ENCODE data around the gene XYLT1. TPM values are rescaled to one million over a fixed set of nuclear protein-coding genes. Genes with fewer than 3 reads are reported as not detected.
A peak's percentile ranks its signal among the peaks of the same experiment; 100 is the strongest.

XYLT1 gene
- total RNA-seq, 2 experiments from 2014 or later: 59.4 to 60.4 TPM

DNA sequence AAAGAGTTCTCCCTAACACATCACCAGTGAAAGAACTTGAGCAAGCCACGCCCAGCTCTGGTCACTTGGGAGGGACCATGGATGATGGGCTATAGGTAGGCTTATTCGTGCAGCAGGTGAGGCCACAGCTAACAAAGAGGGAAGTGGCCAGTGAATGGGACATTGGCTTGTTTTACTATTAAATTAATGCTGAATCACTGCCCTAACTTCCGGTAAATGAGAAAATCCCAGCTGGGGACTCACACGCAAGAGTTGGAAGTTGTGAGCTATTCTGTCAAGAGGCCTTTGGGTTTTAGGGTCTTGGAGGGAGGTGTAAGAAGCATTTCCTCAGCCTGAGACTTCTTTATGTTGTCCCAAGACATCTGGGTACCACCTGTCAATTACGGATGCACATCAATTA lies 315.3 kb downstream of the XYLT1 start:
- ChIA-PET CTCF (no interaction called here), POLR2A (interaction anchor here (0.6 kb wide), 2 partner anchors 49 to 316 kb away, joined by 3 read pairs; no protein-coding TSS in a partner anchor)
- DNase-seq (no peak), ATAC-seq (no peak)
- Mint-ChIP-seq H3K9me3 (ENCODE audit: insufficient read depth) (no peaks in the 10 kb centered on the region), H3K36me3 (ENCODE audit: low read depth) (peaks cover 35% of the 10 kb centered on the region), H3K4me1 (ENCODE audit: low read depth) (no peaks in the 10 kb centered on the region), H3K4me3 (no peak overlapping the region), H3K27me3 (ENCODE audit: low read depth) (no peaks in the 10 kb centered on the region), H3K27ac (no peak overlapping the region)

DNA sequence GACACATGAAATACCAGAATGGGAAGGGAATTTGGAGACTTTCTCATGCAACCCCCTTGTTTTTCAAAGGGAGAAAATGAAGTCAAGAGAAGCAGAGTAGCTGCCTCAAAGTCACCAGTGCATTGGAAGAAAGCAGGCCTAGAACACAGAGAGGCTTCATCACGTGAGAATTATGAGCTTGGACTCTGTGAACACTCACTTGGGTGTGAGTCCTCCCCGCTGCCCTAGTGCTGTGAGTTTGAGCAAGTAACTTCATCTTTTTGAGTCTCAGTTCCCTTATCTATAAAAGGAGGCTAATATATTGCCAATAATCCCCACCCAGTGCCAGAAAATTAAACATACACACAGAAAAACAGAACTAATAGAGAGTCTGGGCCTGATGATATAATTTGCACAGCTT lies 315.8 kb downstream of the XYLT1 start:
- H3K27ac Mint-ChIP-seq: no peak overlapping the region
- DNase-seq (no peak), ATAC-seq (no peak)
- H3K4me3 Mint-ChIP-seq: no peak overlapping the region
- H3K36me3 Mint-ChIP-seq (ENCODE audit: low read depth): peaks cover 35% of the 10 kb centered on the region
- ChIA-PET CTCF (no interaction called here), POLR2A (interaction anchor here (0.6 kb wide), 1 partner anchor 316 kb away, joined by 3 read pairs; no protein-coding TSS in a partner anchor)
- H3K9me3 Mint-ChIP-seq (ENCODE audit: insufficient read depth): no peaks in the 10 kb centered on the region
- no peaks in the 10 kb centered on the region for H3K27me3 Mint-ChIP-seq (ENCODE audit: low read depth)
- no peaks in the 10 kb centered on the region for H3K4me1 Mint-ChIP-seq (ENCODE audit: low read depth)

DNA sequence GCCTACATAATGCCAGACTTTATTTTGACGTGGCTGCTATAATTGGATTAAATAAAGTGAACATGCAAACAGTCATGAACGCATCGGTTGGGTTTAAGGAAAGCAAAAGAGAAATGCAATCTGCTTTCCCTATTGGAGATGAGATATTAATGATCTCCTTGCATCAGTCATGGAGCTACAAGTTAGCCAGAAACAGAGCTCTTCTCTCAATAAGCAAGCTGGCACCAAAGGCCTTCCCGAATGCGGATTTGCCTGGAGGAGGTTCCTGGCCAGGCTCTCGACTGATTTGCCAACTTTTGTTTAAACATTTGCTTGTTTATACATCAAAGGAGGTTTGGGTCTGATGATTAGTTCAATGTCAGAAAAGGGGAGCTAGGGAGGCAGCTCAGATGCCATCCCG lies 318.4 kb downstream of the XYLT1 start:
- Mint-ChIP-seq H3K27ac (no peak overlapping the region), H3K27me3 (ENCODE audit: low read depth) (no peaks in the 10 kb centered on the region), H3K36me3 (ENCODE audit: low read depth) (peaks cover 23% of the 10 kb centered on the region), H3K9me3 (ENCODE audit: insufficient read depth) (no peaks in the 10 kb centered on the region), H3K4me1 (ENCODE audit: low read depth) (no peaks in the 10 kb centered on the region), H3K4me3 (no peak overlapping the region)
- ChIA-PET CTCF (no interaction called here), POLR2A (no interaction called here)
- ATAC-seq (no peak), DNase-seq (no peak)

DNA sequence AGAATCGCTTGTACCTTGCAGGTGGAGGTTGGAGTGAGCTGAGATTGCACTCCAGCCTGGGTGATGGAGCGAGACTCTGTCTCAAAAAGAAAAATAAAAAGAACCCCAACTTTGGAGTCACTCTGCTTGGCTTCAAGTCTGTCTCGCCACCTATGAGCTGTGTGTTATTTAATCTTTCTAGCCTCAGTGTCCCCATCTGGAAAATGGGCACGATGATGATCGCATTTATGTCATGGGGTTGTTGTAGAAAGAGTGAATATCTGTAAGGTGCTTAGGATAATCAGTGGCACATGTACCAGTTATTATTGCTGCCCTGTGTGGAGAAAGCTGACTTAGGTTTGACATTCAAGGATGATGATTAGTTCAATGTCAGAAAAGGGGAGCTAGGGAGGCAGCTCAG lies 319.4 kb downstream of the XYLT1 start:
- Mint-ChIP-seq H3K36me3 (ENCODE audit: low read depth) (peaks cover 16% of the 10 kb centered on the region), H3K27me3 (ENCODE audit: low read depth) (no peaks in the 10 kb centered on the region), H3K4me1 (ENCODE audit: low read depth) (no peaks in the 10 kb centered on the region), H3K9me3 (ENCODE audit: insufficient read depth) (no peaks in the 10 kb centered on the region), H3K4me3 (no peak overlapping the region), H3K27ac (no peak overlapping the region)
- DNase-seq (no peak), ATAC-seq (no peak)
- POLR2A ChIA-PET: no interaction called here
- CTCF ChIA-PET: no interaction called here

DNA sequence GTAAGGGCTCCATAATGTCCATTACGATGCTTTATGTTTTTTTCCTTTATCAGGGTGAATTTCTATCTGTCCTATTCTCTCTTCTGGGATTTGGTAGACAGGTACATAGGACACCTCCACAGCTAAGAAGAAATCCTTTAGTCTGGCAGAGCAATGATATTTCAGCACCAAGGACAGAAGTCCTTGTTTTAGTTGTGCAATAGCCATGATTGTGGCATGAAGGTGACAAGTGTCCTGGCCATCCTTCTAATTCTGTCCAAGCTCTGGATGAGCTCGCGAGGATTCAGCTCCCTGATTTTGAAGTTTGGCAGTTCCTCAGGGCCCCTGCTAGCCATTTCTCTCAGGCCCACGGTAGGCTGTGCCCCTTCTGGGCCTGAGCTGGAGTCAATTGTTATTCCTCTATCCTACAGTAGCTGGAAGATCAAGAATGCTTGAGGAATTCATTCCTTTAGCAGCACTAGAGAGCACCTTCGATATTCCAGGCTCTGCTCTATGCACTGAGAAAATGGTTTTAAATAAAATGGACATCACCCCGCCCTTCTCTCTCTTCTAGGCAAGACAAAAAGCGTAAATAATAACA lies 320.8 kb downstream of the XYLT1 start:
- POLR2A ChIA-PET: no interaction called here
- Mint-ChIP-seq H3K4me1 (ENCODE audit: low read depth) (peaks cover 2% of the 10 kb centered on the region), H3K36me3 (ENCODE audit: low read depth) (peaks cover 21% of the 10 kb centered on the region), H3K27me3 (ENCODE audit: low read depth) (no peaks in the 10 kb centered on the region), H3K4me3 (no peak overlapping the region), H3K27ac (no peak overlapping the region), H3K9me3 (ENCODE audit: insufficient read depth) (no peaks in the 10 kb centered on the region)
- CTCF ChIA-PET: no interaction called here
- no peak for ATAC-seq
- no peak for DNase-seq

DNA sequence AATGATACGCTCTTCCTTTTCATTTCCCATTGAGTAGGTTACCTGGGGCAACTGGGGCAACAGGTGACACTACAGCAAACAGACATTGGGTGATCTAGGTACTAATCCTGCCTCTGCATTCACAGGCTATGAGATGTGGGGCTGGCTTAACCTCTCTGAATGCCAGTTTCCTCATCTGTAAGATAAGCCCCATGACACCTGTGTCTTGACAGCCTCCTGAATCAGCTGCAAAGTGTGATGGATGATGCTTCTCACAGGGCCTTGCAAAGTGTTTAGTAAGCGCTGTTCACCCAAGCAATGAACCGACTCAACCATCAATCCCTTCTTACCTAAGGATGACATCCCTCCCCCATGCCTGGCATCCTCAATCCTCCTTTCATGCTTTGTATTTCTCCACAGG lies 322.8 kb downstream of the XYLT1 start:
- CTCF ChIA-PET: no interaction called here

DNA sequence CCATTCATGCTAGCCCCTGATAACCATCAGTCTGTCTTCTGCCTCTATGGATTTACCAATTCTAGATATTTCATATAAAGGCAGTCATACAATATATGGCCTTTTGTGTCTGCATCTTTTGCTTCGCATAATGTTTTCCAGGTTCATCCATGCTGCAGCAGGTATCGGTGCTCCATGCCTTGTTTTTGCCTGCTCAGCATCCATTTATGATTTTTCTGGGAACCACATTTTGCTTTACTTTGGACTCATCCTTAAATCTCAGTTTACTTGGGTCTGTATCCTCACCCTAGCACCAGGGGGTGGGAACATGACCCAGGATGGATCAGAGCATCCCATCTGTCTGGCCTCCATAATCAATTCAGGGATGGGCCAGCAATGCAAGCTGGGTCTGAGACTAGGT lies 325.7 kb downstream of the XYLT1 start:
- POLR2A ChIA-PET: no interaction called here
- H3K27ac Mint-ChIP-seq: no peak overlapping the region
- no peak for ATAC-seq

More for the DNA sequence above, 322.8 kb downstream of the XYLT1 start:
- POLR2A ChIA-PET: no interaction called here
- H3K27ac Mint-ChIP-seq: no peak overlapping the region
- no peak for DNase-seq
- H3K27me3 Mint-ChIP-seq (ENCODE audit: low read depth): no peaks in the 10 kb centered on the region
- H3K36me3 Mint-ChIP-seq (ENCODE audit: low read depth): peaks cover 15% of the 10 kb centered on the region
- H3K9me3 Mint-ChIP-seq (ENCODE audit: insufficient read depth): no peaks in the 10 kb centered on the region
- ATAC-seq: no peak
- H3K4me3 Mint-ChIP-seq: no peak overlapping the region
- peaks cover 2% of the 10 kb centered on the region for H3K4me1 Mint-ChIP-seq (ENCODE audit: low read depth)

DNA sequence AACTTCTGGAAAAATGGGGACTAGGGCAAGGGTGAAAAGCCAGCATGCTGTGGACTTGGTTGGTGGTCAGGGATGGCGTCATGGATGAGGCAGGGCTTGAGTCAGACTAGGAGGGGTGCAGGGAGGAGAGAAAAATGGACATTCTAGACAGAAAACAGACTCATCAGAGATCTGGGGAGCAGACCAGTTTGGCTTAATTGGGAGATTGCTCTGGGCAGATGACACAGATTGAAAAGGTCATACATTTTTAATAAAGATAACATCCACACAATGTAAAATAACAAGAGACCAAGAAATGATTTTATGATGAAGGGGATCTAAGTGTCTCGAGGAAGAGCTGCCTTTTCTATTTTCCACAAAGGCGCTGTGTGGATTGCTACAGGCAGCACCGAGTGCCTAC lies 326.3 kb downstream of the XYLT1 start:
- Mint-ChIP-seq H3K27ac (no peak overlapping the region), H3K9me3 (ENCODE audit: insufficient read depth) (no peaks in the 10 kb centered on the region), H3K36me3 (ENCODE audit: low read depth) (peaks cover 27% of the 10 kb centered on the region), H3K27me3 (ENCODE audit: low read depth) (no peaks in the 10 kb centered on the region), H3K4me3 (no peak overlapping the region), H3K4me1 (ENCODE audit: low read depth) (peaks cover 2% of the 10 kb centered on the region)
- POLR2A ChIA-PET: no interaction called here
- CTCF ChIA-PET: no interaction called here
- ATAC-seq (no peak), DNase-seq (no peak)

More for the DNA sequence above, 325.7 kb downstream of the XYLT1 start:
- CTCF ChIA-PET: no interaction called here
- Mint-ChIP-seq H3K36me3 (ENCODE audit: low read depth) (peaks cover 21% of the 10 kb centered on the region), H3K4me3 (no peak overlapping the region), H3K27me3 (ENCODE audit: low read depth) (no peaks in the 10 kb centered on the region), H3K4me1 (ENCODE audit: low read depth) (peaks cover 2% of the 10 kb centered on the region), H3K9me3 (ENCODE audit: insufficient read depth) (no peaks in the 10 kb centered on the region)
- DNase-seq: no peak

DNA sequence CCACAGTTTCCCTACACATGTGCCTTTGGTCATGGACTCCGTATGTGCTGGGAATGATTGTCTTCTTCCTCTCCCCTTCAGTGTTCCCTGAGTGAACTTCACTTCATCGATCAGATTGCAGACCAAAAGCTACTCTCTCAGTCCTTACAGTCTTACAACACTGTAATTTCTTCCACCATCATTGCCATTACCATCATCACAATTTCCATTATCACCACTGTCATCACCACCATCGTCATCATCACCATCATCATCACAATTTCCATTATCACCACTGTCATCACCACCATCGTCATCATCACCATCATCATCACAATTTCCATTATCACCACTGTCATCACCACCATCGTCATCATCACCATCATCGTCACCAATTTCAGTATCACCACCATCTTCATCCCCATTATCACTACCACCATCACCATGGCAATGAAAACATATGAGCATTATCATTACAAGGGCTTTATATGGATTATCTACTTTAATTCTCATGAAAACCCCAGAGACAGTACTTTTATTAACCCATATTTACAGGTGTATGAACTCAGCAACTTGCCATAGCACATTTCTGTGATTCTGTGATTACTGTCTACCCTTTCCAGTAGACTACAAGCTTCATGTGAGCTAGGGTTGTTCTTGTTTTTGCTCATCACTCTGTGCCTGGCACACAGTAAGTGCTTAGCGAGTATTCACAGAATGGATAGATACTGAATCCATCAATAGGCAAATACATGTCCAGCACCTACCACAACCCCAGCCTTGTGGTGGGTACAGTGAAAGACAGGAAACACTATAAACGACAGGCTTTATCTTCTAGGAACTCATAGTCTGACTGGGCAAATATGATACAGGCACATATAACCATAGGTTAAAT lies 327.0 kb downstream of the XYLT1 start:
- Mint-ChIP-seq H3K9me3 (ENCODE audit: insufficient read depth) (no peaks in the 10 kb centered on the region), H3K4me3 (no peak overlapping the region), H3K4me1 (ENCODE audit: low read depth) (peaks cover 2% of the 10 kb centered on the region), H3K27me3 (ENCODE audit: low read depth) (no peaks in the 10 kb centered on the region), H3K27ac (no peak overlapping the region), H3K36me3 (ENCODE audit: low read depth) (peaks cover 33% of the 10 kb centered on the region)
- CTCF ChIA-PET: no interaction called here
- POLR2A ChIA-PET: no interaction called here
- ATAC-seq (no peak), DNase-seq (no peak)

DNA sequence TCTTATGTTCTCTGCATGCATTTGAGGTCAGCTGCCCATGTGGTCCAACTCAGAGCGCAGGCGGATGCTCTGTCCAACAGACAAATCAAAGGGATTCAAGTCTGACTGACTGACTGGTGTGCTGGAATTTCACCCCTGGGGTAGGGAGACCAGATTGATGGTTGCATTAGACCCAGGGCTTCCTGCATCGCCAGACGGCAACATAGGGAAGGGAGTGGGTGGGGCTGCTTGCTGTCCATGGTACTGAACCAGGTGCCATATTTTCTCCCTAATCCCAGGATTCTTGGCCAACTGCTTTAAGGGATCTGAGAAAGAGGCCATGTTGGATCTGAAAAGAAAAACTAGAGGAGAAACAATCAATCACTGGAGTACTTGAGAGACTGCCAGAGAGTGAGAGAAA lies 332.0 kb downstream of the XYLT1 start:
- no peak for DNase-seq
- Mint-ChIP-seq H3K4me3 (no peak overlapping the region), H3K27me3 (ENCODE audit: low read depth) (no peaks in the 10 kb centered on the region), H3K27ac (no peak overlapping the region), H3K36me3 (ENCODE audit: low read depth) (peaks cover 65% of the 10 kb centered on the region), H3K9me3 (ENCODE audit: insufficient read depth) (no peaks in the 10 kb centered on the region), H3K4me1 (ENCODE audit: low read depth) (peaks cover 16% of the 10 kb centered on the region)
- CTCF ChIA-PET: no interaction called here
- ATAC-seq: no peak
- POLR2A ChIA-PET: no interaction called here

DNA sequence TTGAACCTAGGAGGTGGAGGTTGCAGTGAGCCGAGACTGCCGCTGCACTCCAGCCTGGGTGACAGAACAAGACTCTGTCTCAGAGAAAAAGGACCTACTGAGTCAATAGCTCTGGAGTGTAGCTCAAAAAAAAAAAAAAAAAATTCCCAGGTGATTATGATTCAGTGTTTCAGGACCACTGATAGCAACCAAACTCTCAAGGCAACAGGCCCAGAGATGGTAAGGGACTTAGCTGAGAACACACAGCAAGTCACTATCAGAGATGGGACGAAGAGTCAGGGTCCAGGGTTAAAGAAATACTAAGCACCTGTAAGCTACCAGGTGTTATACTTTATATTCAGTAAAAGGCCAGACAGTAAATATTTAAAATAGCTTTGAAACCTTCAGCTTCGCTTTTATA lies 335.3 kb downstream of the XYLT1 start:
- ChIA-PET CTCF (interaction anchor here (0.6 to 1.0 kb wide), 3 partner anchors 24 to 444 kb away, joined by 3 read pairs; no protein-coding TSS in a partner anchor), POLR2A (no interaction called here)
- no peak for ATAC-seq
- DNase-seq: no peak
- Mint-ChIP-seq H3K36me3 (ENCODE audit: low read depth) (peaks cover 85% of the 10 kb centered on the region), H3K27ac (no peak overlapping the region), H3K9me3 (ENCODE audit: insufficient read depth) (no peaks in the 10 kb centered on the region), H3K4me3 (no peak overlapping the region), H3K27me3 (ENCODE audit: low read depth) (no peaks in the 10 kb centered on the region), H3K4me1 (ENCODE audit: low read depth) (peaks cover 37% of the 10 kb centered on the region)

DNA sequence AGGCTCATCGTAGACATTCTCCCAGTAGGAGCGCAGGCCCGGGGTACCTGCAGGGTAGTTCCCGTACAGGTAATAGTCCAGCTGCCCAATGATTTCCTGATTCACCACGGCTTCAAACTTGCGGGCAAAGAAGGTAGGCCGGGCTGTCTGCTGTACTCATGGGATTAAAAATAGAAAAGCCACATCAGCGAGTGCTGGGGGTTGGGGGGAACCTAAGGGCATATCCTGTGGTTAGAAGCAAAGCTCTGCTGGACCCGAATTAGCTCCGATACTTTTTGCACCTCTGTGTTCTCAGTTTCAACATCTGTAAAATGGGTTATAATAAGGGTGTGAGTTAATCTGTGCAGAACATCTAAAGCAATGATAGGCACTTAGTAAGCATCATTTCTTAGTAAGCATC lies 336.2 kb downstream of the XYLT1 start:
- POLR2A ChIA-PET: no interaction called here
- DNase-seq: peak; percentile 25
- H3K4me3 Mint-ChIP-seq: no peak overlapping the region
- no peaks in the 10 kb centered on the region for H3K9me3 Mint-ChIP-seq (ENCODE audit: insufficient read depth)
- peaks cover 87% of the 10 kb centered on the region for H3K36me3 Mint-ChIP-seq (ENCODE audit: low read depth)
- no peaks in the 10 kb centered on the region for H3K27me3 Mint-ChIP-seq (ENCODE audit: low read depth)
- ATAC-seq: no peak
- no peak overlapping the region for H3K27ac Mint-ChIP-seq
- CTCF ChIA-PET: no interaction called here
- H3K4me1 Mint-ChIP-seq (ENCODE audit: low read depth): peaks cover 43% of the 10 kb centered on the region

Data from activated CD8-positive, alpha-beta T cell treated with anti-CD3 and anti-CD28 coated beads, Interleukin-2, amount 10 ng/mL, durations not matched to agents 7 days and 5 days (primary cell).